Ascending aorta (tissue), 2 donors: ENCODE results near the gene RAD51B. TPM values are rescaled to one million over a fixed set of nuclear protein-coding genes. Genes with fewer than 3 reads are reported as not detected.

Experiments
- DNase-seq, 2 donors: peaks; one replicate each; pipeline ENCODE4 v3.0.0-alpha.2; 2019; ENCODE audit warnings: low spot score in 2 of 2
- H3K27ac ChIP-seq, 2 donors: fragments of 200-600 bp; sonication (generic); one replicate each; pipeline ENCODE4 v1.5.1; 2016 to 2017; ENCODE audit warnings: mild to moderate bottlenecking in 1 of 2
- H3K27me3 ChIP-seq: fragments of 200-600 bp; sonication (generic); one replicate; pipeline ENCODE4 v1.5.1; 2017
- H3K36me3 ChIP-seq, 2 donors: fragments of 200-600 bp; sonication (generic); one replicate each; pipeline ENCODE4 v1.5.1; 2016
- H3K4me1 ChIP-seq, 2 donors: fragments of 200-600 bp; sonication (generic); one replicate each; pipeline ENCODE4 v1.5.1; 2016 to 2017; ENCODE audit warnings: mild to moderate bottlenecking in 1 of 2
- H3K4me3 ChIP-seq, 2 donors: fragments of 200-600 bp; sonication (generic); one replicate each; pipeline ENCODE4 v1.5.1; 2016 to 2017; ENCODE audit warnings: mild to moderate bottlenecking in 1 of 2
- H3K9me3 ChIP-seq, 2 donors: fragments of 200-600 bp; sonication (generic); one replicate each; pipeline ENCODE4 v1.5.1; 2016
- CTCF ChIP-seq, 3 experiments: fragments of 200-600 bp in 2 of 3; fragments of 450-650 bp in 1 of 3; sonication (generic) in 2 of 3; IDR thresholded peaks; one replicate each; pipeline ENCODE4 v1.5.1; 2016 to 2019; ENCODE audit warnings: antibody characterized with exemption in 3 of 3, mild to moderate bottlenecking in 1 of 3, moderate library complexity in 1 of 3
- intact Hi-C: fragments of 100-400 bp; cut with DNase I; formaldehyde crosslinking; loops from one replicate; pipeline ENCODE4 v1.15.1; 2023
- total RNA-seq: library from RNA; depleted of rRNA; stranded (reverse); fragments of >200 nt; gene quantifications from one replicate; pipeline ENCODE4 v1.1.0, GENCODE V29; 2016

RAD51B gene
- total RNA-seq, 1 donor from 2014 or later, result not detected

GRCh38 chr14:68335312-68335711 lies 515.7 kb downstream of the RAD51B start:
- Histone ChIP-seq H3K27ac (no peak overlapping the region), H3K27me3 (no peaks in the 10 kb centered on the region), H3K4me1 (peaks cover 0 to 3% of the 10 kb centered on the region in 2 donors), H3K36me3 (no peaks in the 10 kb centered on the region), H3K9me3 (no peaks in the 10 kb centered on the region), H3K4me3 (no peak overlapping the region)
- no peak for DNase-seq
- intact Hi-C loops, result no loop called here
- TF ChIP-seq CTCF (IDR thresholded peaks at IDR 0.05), result no peak

- Histone ChIP-seq H3K4me1 (peaks cover 0 to 3% of the 10 kb centered on the region in 2 donors), H3K9me3 (no peaks in the 10 kb centered on the region), H3K4me3 (no peak overlapping the region), H3K36me3 (no peaks in the 10 kb centered on the region), H3K27me3 (no peaks in the 10 kb centered on the region), H3K27ac (no peak overlapping the region)
- no peak for TF ChIP-seq CTCF (IDR thresholded peaks at IDR 0.05)
- no peak for DNase-seq
- intact Hi-C loops, result no loop called here
Observed at GRCh38 chr14:68336165-68336564, 516.6 kb downstream of the RAD51B start.

- peaks cover 0 to 3% of the 10 kb centered on the region in 2 donors for H3K4me1 ChIP-seq
- intact Hi-C loops, result no loop called here
- no peak overlapping the region for H3K4me3 ChIP-seq
- TF ChIP-seq CTCF (IDR thresholded peaks at IDR 0.05), result no peak
- H3K36me3 ChIP-seq, result no peaks in the 10 kb centered on the region
- no peaks in the 10 kb centered on the region for H3K9me3 ChIP-seq
- H3K27ac ChIP-seq, result no peak overlapping the region
- DNase-seq, result no peak
- no peaks in the 10 kb centered on the region for H3K27me3 ChIP-seq
Observed at GRCh38 chr14:68337279-68337678, 517.7 kb downstream of the RAD51B start.

- Histone ChIP-seq H3K27ac (no peak overlapping the region), H3K36me3 (no peaks in the 10 kb centered on the region), H3K4me1 (peaks cover 0 to 3% of the 10 kb centered on the region in 2 donors), H3K27me3 (no peaks in the 10 kb centered on the region), H3K9me3 (no peaks in the 10 kb centered on the region), H3K4me3 (no peak overlapping the region)
- no peak for TF ChIP-seq CTCF (IDR thresholded peaks at IDR 0.05)
- no peak for DNase-seq
- intact Hi-C loops, result no loop called here
Observed at GRCh38 chr14:68340262-68340661, 520.7 kb downstream of the RAD51B start.

GRCh38 chr14:68341411-68342212 lies 522.0 kb downstream of the RAD51B start:
- Histone ChIP-seq H3K36me3 (no peaks in the 10 kb centered on the region), H3K27ac (no peak overlapping the region), H3K27me3 (no peaks in the 10 kb centered on the region), H3K4me1 (peaks cover 0 to 3% of the 10 kb centered on the region in 2 donors), H3K9me3 (no peaks in the 10 kb centered on the region), H3K4me3 (no peak overlapping the region)
- TF ChIP-seq CTCF (IDR thresholded peaks at IDR 0.05), result no peak
- intact Hi-C loops, result no loop called here
- no peak for DNase-seq
